ENCODE data around the gene POLR1D.

GRCh38 chr13:27593267-27593666 lies 28.4 kb upstream of the POLR1D start:
- no peak for TF ChIP-seq CTCF (IDR thresholded peaks at IDR 0.05; ENCODE audit: low read depth, low read length)
- no peak for TF ChIP-seq EZH2phosphoT487 (IDR thresholded peaks at IDR 0.05; ENCODE audit: low read depth)

Measured in OCI-LY3 (cell line).